Esophagus (tissue), 2 donors: ENCODE results near the gene PRICKLE2. TPM values are rescaled to one million over a fixed set of nuclear protein-coding genes. Genes with fewer than 3 reads are reported as not detected.

Source experiments
- H3K27ac ChIP-seq, 2 donors: one replicate each; pipeline ENCODE4 v1.5.1; 2013; ENCODE audit warnings: low read depth in 2 of 2, mild to moderate bottlenecking in 2 of 2, inconsistent platforms in 1 of 2, low read length in 1 of 2, moderate library complexity in 1 of 2
- H3K27me3 ChIP-seq, 2 donors: one replicate each; pipeline ENCODE4 v1.6.1; 2013; ENCODE audit warnings: low read length in 2 of 2, control low read depth in 1 of 2, mild to moderate bottlenecking in 1 of 2; ENCODE audit not compliant: insufficient read depth in 2 of 2, control insufficient read depth in 1 of 2
- H3K36me3 ChIP-seq, 2 donors: one replicate each; pipeline ENCODE4 v1.6.1; 2013; ENCODE audit warnings: low read length in 1 of 2; ENCODE audit not compliant: control insufficient read depth in 2 of 2, insufficient read depth in 2 of 2
- H3K4me1 ChIP-seq, 2 donors: one replicate each; pipeline ENCODE4 v1.6.1; 2013; ENCODE audit warnings: low read length in 1 of 2; ENCODE audit not compliant: control insufficient read depth in 2 of 2, insufficient read depth in 2 of 2
- H3K4me3 ChIP-seq, 2 donors: one replicate each; pipeline ENCODE4 v1.5.1; 2013; ENCODE audit warnings: low read length in 2 of 2, mild to moderate bottlenecking in 2 of 2, low read depth in 1 of 2, moderate library complexity in 1 of 2
- H3K9me3 ChIP-seq, 2 donors: one replicate each; pipeline ENCODE4 v1.6.1; 2013; ENCODE audit warnings: mild to moderate bottlenecking in 2 of 2, low read depth in 1 of 2, low read length in 1 of 2, moderate library complexity in 1 of 2; ENCODE audit not compliant: control insufficient read depth in 2 of 2, insufficient read depth in 1 of 2
- WGBS, 2 donors: extraction: QIAGEN DNeasy Blood & Tissue Kit; methylation state at CpG; one replicate each; pipeline ENCODE4 v1.1.7; 2013; 5-methylcytosine and 5-hydroxymethylcytosine counted together
- polyA plus RNA-seq, 2 donors: library from polyadenylated mRNA; stranded (reverse); fragments of 200-250 nt; gene quantifications; one replicate each; pipeline ENCODE4 v1.2.3, GENCODE V29; 2013
- donor health status: healthy with polysubstance abuse.
- donor health status: Bipolar disorder and iron deficiency.

Gene PRICKLE2
- polyA plus RNA-seq, 2 donors: 1.3 to 2.7 TPM

DNA sequence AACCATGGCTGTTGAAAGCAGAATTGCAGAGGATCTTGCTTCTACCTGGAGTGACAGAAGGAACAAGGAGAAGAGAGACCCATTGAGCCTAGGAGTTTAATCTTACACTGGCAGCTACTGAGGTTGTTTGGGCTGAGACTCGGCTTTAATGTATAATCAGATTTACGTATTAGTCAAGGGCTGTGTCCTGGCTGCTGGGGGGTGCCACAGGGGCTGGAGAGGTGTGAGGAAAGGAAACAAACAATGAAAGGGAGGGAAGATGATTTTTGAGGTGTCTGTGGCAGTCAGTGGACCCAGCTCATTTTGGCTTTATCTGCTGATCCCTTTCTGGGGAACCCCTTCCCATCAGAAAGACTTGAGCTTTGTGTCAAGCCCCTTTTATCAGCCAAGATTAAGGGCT lies 95.7 kb downstream of the PRICKLE2 start:
- H3K4me1 ChIP-seq: peaks cover 0 to 2% of the 10 kb centered on the region in 2 donors
- WGBS, 2 donors: 85 to 88% methylated on average over 2 of the region's 2 CpGs
- H3K27me3 ChIP-seq: no peaks in the 10 kb centered on the region

DNA sequence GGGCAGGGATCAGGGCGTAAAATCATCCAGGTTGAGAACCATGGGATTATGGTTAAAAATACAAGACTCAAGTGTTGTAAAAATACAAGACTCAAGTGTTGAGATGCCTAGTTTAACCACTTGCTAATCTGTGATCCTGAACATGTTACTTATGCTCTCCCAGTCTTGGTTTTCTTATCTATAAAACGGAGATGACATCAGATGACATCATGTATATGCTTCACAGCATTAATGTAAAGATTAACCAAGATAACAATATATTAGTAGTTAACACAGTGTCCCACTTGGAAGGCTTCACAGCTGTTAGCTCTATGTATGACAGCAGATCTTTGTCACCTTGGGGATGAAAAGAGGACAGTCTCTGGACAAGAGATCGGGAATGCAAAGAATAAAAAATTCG lies 96.2 kb downstream of the PRICKLE2 start:
- WGBS, 2 donors: 64 to 67% methylated on average over 4 of the region's 4 CpGs
- Histone ChIP-seq H3K27ac (no peak overlapping the region), H3K27me3 (no peaks in the 10 kb centered on the region), H3K36me3 (no peaks in the 10 kb centered on the region), H3K4me3 (no peak overlapping the region), H3K4me1 (peaks cover 0 to 2% of the 10 kb centered on the region in 2 donors), H3K9me3 (no peaks in the 10 kb centered on the region)

More for the DNA sequence above, 95.7 kb downstream of the PRICKLE2 start:
- Histone ChIP-seq H3K36me3 (no peaks in the 10 kb centered on the region), H3K9me3 (no peaks in the 10 kb centered on the region), H3K27ac (no peak overlapping the region), H3K4me3 (no peak overlapping the region)

DNA sequence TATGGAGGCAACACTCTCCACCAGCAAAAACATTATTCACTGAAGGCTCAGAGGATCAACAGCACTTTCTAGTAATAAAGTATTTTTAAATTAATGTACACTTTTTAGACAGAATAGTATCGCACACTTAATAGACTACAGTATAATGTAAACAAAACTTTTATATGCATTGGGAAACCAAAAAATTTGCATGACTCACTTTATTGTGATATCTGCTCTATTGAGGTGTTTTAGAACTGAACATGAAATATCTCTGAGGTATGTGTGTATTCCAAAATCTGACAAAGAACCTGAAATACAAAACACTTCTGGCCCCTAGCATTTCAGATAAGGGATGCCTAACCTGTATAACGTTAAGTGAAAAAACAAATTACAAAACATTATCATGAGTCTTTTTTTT lies 99.7 kb downstream of the PRICKLE2 start:
- H3K4me1 ChIP-seq: peaks cover 3 to 4% of the 10 kb centered on the region in 2 donors
- no peaks in the 10 kb centered on the region for H3K9me3 ChIP-seq
- H3K27ac ChIP-seq: no peak overlapping the region
- WGBS, 2 donors: 42 to 49% methylated on average over 2 of the region's 2 CpGs
- H3K27me3 ChIP-seq: no peaks in the 10 kb centered on the region
- no peaks in the 10 kb centered on the region for H3K36me3 ChIP-seq
- no peak overlapping the region for H3K4me3 ChIP-seq

DNA sequence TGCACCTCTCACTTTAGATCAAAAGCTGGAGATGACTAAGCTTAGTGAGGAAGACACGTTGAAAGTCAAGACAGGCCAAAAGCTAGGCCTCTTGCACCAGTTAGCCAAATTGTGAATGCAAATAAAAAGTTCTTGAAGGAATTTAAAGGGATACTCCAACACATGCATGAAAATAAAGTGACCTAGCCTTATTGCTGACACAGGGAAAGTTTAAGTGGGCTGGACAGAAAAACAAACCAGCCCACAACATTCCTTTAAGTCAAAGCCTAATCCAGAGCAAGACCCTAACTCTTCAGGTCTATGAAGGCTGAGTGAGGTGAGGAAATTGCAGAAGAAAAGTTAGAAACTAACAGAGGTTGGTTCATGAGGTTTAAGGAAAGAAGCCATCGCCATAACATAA lies 101.3 kb downstream of the PRICKLE2 start:
- Histone ChIP-seq H3K36me3 (no peaks in the 10 kb centered on the region), H3K27me3 (no peaks in the 10 kb centered on the region), H3K9me3 (no peaks in the 10 kb centered on the region), H3K27ac (no peak overlapping the region), H3K4me3 (no peak overlapping the region), H3K4me1 (peaks cover 3 to 4% of the 10 kb centered on the region in 2 donors)
- WGBS, 2 donors: 76 to 77% methylated on average over 2 of the region's 2 CpGs

DNA sequence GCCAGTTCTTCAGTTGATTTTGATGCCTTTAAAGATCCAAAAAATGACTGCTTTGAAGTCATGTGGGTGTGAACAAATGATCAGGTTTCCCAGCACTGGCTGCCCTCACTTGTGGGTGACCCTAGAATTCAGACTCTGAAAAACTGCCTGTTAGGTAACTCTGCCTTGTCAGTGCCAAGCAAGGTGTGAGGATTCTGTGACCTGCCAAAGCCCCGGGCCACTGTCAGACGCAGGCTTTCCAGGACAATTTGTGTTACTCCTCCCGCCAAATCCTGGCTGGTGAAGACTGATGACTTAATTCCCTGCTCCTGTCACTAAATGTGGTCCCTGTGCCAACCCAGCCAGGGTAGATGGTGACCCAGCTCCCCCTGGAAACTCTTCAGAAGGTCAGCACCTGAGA lies 102.8 kb downstream of the PRICKLE2 start:
- no peaks in the 10 kb centered on the region for H3K27me3 ChIP-seq
- peak overlapping the region in 1 of 2 donors; percentile 3 for H3K27ac ChIP-seq
- WGBS, 2 donors: 44 to 52% methylated on average over 3 of the region's 3 CpGs
- no peaks in the 10 kb centered on the region for H3K36me3 ChIP-seq
- H3K4me3 ChIP-seq: no peak overlapping the region
- H3K9me3 ChIP-seq: no peaks in the 10 kb centered on the region
- H3K4me1 ChIP-seq: peaks cover 2 to 3% of the 10 kb centered on the region in 2 donors

DNA sequence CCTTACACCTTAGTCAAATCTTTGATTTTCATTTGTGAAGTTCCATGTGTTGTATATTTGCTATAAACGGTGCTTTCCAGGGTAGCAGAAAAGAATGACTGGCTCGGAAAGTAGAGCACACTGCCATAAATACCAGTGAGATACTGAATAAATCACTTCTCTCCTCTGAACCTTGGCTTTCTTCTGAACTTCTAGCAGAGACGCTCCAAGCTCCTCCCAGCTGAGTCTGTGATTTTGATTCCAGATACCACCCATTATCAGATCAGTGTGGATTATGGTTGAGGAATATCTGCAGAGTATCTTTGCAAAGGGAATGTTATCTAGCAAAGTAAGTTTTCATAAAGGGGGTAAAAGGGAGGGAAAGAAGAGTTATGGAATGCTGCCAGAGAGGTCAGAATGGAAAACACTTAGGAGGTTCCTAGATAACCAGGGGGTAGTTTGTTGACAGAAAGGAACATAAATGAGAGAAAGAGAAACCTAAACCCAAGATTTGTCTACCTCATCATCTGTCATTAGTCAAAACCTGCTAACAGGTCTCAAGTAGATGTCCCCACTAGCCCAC lies 103.4 kb downstream of the PRICKLE2 start:
- Histone ChIP-seq H3K4me1 (peaks cover 2 to 3% of the 10 kb centered on the region in 2 donors), H3K27ac (no peak overlapping the region), H3K9me3 (no peaks in the 10 kb centered on the region), H3K36me3 (no peaks in the 10 kb centered on the region), H3K4me3 (no peak overlapping the region), H3K27me3 (no peaks in the 10 kb centered on the region)
- WGBS, 2 donors: 18 to 20% methylated on average over 3 of the region's 3 CpGs

DNA sequence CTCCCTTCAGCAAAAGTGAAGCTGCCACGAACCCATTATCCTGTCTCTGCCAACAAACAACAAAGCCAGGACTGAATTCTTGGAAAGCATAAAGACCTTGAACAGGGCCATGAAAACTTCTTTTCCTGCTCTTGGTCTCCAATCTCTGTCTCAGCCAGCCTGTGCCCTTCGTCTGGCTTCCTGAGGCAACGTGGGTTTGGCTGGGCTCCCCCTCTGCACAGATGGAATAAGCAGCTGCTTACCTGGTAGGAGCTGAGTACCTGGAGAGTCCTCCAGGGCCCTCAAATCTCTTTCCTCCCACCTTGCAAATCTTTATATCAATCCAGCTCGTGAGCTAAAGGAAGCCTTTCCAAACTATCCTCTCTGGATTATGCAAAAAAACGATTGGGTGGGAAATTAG lies 104.4 kb downstream of the PRICKLE2 start:
- Histone ChIP-seq H3K4me3 (no peak overlapping the region), H3K27ac (no peak overlapping the region), H3K27me3 (no peaks in the 10 kb centered on the region), H3K36me3 (no peaks in the 10 kb centered on the region), H3K9me3 (no peaks in the 10 kb centered on the region), H3K4me1 (peaks cover 2 to 3% of the 10 kb centered on the region in 2 donors)
- 41 to 43% methylated on average over 5 of the region's 5 CpGs for WGBS, 2 donors

DNA sequence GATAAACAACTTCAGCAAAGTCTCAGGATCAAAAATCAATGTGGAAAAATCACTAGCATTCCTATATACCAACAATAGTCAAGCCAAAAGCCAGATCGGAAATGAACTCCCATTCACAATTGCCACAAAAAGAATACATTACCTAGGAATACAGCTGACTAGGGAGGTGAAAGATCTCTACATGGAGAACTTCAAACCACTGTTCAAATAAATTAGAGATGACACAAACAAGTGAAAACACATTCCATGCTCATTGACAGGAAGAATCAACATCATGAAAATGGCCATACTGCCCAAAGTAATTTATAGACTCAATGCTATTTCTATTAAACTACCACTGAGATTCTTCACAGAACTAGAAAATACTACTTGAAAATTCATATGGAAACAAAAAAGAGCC lies 107.8 kb downstream of the PRICKLE2 start:
- WGBS, 2 donors: 86 to 94% methylated on average over 1 of the region's 1 CpG
- Histone ChIP-seq H3K36me3 (no peaks in the 10 kb centered on the region), H3K27ac (no peak overlapping the region), H3K9me3 (peaks cover 0 to 4% of the 10 kb centered on the region in 2 donors), H3K27me3 (no peaks in the 10 kb centered on the region), H3K4me1 (peaks cover 2 to 7% of the 10 kb centered on the region in 2 donors), H3K4me3 (no peak overlapping the region)

DNA sequence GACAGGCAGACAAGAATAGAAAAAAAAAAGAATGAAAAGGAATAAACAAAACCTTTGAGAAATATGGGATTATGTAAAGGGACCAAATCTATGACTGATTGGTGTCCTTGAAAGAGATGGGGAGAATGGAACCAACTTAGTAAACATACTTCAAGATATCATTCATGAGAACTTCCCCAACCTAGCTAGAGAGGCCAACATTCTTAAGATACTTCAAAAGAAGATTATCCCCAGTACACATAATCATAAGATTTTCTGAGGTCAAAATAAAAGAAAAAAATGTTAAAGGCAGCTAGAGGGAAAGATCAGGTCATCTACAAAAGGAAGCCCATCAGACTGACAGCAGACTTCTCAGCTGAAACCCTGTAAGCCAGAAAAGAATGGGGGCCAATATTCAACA lies 110.6 kb downstream of the PRICKLE2 start:
- Histone ChIP-seq H3K4me1 (peaks cover 0 to 5% of the 10 kb centered on the region in 2 donors), H3K27ac (no peak overlapping the region), H3K36me3 (no peaks in the 10 kb centered on the region), H3K9me3 (peaks cover 0 to 4% of the 10 kb centered on the region in 2 donors), H3K4me3 (no peak overlapping the region), H3K27me3 (no peaks in the 10 kb centered on the region)

DNA sequence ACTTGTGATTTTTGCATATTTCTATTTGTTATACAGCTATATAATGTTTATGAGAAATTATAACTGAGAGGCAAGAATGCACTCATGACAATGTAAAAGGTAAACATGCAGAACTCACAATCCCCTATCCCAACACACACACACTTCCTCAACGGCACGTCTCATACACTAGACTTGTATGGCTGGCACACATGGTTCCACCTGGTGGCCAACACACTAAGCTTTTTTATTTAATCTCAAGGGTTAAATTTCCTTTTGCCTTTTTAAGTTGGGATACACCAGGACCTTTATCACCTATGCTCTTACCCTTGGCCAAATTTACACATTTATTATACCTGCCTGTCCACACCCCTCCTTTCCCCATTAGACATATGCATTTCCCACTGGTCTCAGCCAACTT lies 113.4 kb downstream of the PRICKLE2 start:
- Histone ChIP-seq H3K4me1 (peaks cover 2 to 7% of the 10 kb centered on the region in 2 donors), H3K27ac (no peak overlapping the region), H3K36me3 (no peaks in the 10 kb centered on the region), H3K27me3 (no peaks in the 10 kb centered on the region), H3K9me3 (peaks cover 0 to 4% of the 10 kb centered on the region in 2 donors), H3K4me3 (no peak overlapping the region)
- WGBS, 2 donors: 44 to 45% methylated on average over 2 of the region's 2 CpGs
